ENCODE measurements around the gene RAB29.
"Not testable (repeated sequence)": the region's sequence is repeated elsewhere in the genome, so short reads cannot be mapped to it uniquely, and the experiment has no call there.

The RAB29 gene, protein sequence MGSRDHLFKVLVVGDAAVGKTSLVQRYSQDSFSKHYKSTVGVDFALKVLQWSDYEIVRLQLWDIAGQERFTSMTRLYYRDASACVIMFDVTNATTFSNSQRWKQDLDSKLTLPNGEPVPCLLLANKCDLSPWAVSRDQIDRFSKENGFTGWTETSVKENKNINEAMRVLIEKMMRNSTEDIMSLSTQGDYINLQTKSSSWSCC

DNA sequence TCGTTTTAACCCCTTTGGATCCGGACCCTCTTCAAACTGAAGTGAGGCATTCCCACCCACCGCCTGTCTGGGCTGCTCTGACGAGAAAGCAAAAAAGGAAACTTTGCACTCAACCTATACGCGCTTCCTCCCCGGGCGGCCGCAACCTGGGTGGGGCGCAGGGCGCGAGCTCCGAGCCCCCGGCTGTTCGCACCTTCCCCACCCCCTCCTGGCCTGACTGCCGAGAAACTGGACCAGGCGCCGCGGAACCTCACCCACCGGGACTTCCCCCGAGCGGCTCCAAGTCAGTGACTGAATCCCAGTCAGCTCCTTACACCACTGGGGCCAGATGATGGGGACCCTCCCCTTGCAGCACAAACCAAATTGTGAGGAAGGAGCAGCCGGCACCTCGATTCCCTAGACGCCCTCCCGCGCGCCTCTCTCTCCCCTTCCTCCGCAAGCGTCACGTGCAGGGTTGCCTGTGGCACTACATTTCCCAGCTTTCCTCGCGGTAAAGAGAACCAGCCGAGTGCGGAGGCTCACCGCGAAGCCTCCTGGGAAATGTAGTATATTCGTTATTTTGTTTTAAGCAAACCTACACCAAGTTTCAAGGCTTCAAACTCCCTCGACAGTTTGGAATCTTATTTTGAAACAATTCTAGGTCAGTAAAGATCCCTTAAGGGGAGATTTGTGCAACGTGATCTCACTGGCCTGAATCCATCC lies at the start of gene RAB29:
RAB29 (minus strand) TSS at position 468 of the 702 bp plus-strand sequence. CDS start 526 bp downstream, outside the sequence.
- ATAC-seq: peak; percentile 99
- TF ChIP-seq ZNF70 (CRISPR knock-in tag; IDR thresholded peaks at IDR 0.05): no peak
- TF ChIP-seq TSHZ2 (CRISPR knock-in tag; IDR thresholded peaks at IDR 0.05): peak; percentile 22; the same call in 1 of the 2 replicates

DNA sequence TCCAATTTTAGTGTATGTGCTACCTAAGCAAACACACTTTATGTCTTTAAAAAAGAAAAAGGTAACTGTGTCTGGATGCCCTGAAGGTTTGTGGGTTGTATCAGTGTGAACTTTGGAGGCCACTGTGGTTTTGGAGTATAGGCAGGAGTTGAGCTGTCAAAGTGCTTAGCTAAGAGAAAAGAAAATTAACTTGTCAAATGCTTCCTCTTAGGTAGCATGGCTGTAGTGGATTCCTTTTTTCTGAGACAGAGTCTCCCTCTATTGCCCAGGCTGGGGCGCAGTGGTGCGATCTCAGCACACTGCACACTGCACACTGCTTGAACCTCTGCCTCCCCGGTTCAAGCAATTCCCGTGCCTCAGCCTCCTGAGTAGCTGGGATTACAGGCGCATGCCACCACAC lies 48.9 kb upstream of the RAB29 start:
- TF ChIP-seq ESRRG (CRISPR knock-in tag; IDR thresholded peaks at IDR 0.05) (no peak), TOX (CRISPR knock-in tag; IDR thresholded peaks at IDR 0.05; ENCODE audit: borderline replicate concordance) (no peak)
- ATAC-seq: no peak

- not testable (repeated sequence) for ATAC-seq
Measured at GRCh38 chr1:205823260-205823659, 48.0 kb upstream of the RAB29 start.

- no peak for TF ChIP-seq ISL1 (CRISPR knock-in tag; IDR thresholded peaks at IDR 0.05)
- TF ChIP-seq ARNTL (CRISPR knock-in tag; IDR thresholded peaks at IDR 0.05; ENCODE audit: borderline replicate concordance, low read depth): no peak
- TF ChIP-seq, protein P1, sequence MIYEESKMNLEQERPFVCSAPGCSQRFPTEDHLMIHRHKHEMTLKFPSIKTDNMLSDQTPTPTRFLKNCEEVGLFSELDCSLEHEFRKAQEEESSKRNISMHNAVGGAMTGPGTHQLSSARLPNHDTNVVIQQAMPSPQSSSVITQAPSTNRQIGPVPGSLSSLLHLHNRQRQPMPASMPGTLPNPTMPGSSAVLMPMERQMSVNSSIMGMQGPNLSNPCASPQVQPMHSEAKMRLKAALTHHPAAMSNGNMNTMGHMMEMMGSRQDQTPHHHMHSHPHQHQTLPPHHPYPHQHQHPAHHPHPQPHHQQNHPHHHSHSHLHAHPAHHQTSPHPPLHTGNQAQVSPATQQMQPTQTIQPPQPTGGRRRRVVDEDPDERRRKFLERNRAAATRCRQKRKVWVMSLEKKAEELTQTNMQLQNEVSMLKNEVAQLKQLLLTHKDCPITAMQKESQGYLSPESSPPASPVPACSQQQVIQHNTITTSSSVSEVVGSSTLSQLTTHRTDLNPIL (CRISPR knock-in tag; IDR thresholded peaks at IDR 0.05; ENCODE audit: low read depth): no peak
- no peak for TF ChIP-seq PPARA (CRISPR knock-in tag; IDR thresholded peaks at IDR 0.05; ENCODE audit: borderline replicate concordance)
- no peak for TF ChIP-seq TOX (CRISPR knock-in tag; IDR thresholded peaks at IDR 0.05; ENCODE audit: borderline replicate concordance)
- TF ChIP-seq ZFP3 (CRISPR knock-in tag; IDR thresholded peaks at IDR 0.05): no peak
- no peak for TF ChIP-seq ZC3H10 (CRISPR knock-in tag; IDR thresholded peaks at IDR 0.05)
- TF ChIP-seq ZNF8 (CRISPR knock-in tag; IDR thresholded peaks at IDR 0.05): no peak
- no peak for TF ChIP-seq TSHZ2 (CRISPR knock-in tag; IDR thresholded peaks at IDR 0.05)
- no peak for TF ChIP-seq ZNF565 (CRISPR knock-in tag; conservative IDR thresholded peaks at IDR 0.05; ENCODE audit: low read depth)
- TF ChIP-seq RARB (CRISPR knock-in tag; IDR thresholded peaks at IDR 0.05): no peak
- no peak for TF ChIP-seq PATZ1 (CRISPR knock-in tag; IDR thresholded peaks at IDR 0.05; ENCODE audit: borderline replicate concordance)
- no peak for TF ChIP-seq TCF4 (CRISPR knock-in tag; IDR thresholded peaks at IDR 0.05; ENCODE audit: borderline replicate concordance)
- ATAC-seq: no peak
Measured at GRCh38 chr1:205822397-205822796, 47.1 kb upstream of the RAB29 start.

DNA sequence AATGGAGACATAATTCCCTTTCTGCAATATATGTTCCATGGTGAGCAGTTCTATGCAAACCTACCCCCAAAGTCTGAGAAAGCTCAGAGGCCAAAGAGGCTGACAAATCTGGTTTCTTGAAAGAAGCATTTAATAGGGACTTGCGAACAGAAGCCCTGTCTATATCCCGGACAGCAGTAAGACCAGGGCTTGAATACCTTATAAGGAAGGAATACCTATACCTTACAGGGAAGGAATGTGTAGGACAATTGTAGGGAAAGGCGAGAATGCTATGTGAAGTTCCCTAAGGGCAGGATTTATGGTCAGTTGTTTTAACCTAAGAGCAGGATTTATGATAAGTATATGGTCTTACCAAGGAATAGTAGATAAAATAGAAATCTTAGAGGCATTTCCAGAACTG lies 42.7 kb upstream of the RAB29 start:
- TF ChIP-seq ZNF70 (CRISPR knock-in tag; IDR thresholded peaks at IDR 0.05): no peak
- TF ChIP-seq CSDC2 (CRISPR knock-in tag; IDR thresholded peaks at IDR 0.05): no peak
- TF ChIP-seq OSR1 (CRISPR knock-in tag; IDR thresholded peaks at IDR 0.05): no peak
- TF ChIP-seq SNAI2 (CRISPR knock-in tag; IDR thresholded peaks at IDR 0.05): no peak
- TF ChIP-seq ZNF8 (CRISPR knock-in tag; IDR thresholded peaks at IDR 0.05): no peak
- TF ChIP-seq, protein P2, sequence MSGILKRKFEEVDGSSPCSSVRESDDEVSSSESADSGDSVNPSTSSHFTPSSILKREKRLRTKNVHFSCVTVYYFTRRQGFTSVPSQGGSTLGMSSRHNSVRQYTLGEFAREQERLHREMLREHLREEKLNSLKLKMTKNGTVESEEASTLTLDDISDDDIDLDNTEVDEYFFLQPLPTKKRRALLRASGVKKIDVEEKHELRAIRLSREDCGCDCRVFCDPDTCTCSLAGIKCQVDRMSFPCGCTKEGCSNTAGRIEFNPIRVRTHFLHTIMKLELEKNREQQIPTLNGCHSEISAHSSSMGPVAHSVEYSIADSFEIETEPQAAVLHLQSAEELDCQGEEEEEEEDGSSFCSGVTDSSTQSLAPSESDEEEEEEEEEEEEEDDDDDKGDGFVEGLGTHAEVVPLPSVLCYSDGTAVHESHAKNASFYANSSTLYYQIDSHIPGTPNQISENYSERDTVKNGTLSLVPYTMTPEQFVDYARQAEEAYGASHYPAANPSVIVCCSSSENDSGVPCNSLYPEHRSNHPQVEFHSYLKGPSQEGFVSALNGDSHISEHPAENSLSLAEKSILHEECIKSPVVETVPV (CRISPR knock-in tag; IDR thresholded peaks at IDR 0.05): no peak
- no peak for TF ChIP-seq TCF4 (CRISPR knock-in tag; IDR thresholded peaks at IDR 0.05; ENCODE audit: borderline replicate concordance)
- TF ChIP-seq TOX (CRISPR knock-in tag; IDR thresholded peaks at IDR 0.05; ENCODE audit: borderline replicate concordance): no peak
- TF ChIP-seq, protein P3, sequence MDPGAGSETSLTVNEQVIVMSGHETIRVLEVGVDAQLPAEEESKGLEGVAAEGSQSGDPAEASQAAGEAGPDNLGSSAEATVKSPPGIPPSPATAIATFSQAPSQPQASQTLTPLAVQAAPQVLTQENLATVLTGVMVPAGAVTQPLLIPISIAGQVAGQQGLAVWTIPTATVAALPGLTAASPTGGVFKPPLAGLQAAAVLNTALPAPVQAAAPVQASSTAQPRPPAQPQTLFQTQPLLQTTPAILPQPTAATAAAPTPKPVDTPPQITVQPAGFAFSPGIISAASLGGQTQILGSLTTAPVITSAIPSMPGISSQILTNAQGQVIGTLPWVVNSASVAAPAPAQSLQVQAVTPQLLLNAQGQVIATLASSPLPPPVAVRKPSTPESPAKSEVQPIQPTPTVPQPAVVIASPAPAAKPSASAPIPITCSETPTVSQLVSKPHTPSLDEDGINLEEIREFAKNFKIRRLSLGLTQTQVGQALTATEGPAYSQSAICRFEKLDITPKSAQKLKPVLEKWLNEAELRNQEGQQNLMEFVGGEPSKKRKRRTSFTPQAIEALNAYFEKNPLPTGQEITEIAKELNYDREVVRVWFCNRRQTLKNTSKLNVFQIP (CRISPR knock-in tag; IDR thresholded peaks at IDR 0.05; ENCODE audit: borderline replicate concordance, low read depth): no peak
- no peak for TF ChIP-seq ZNF565 (CRISPR knock-in tag; conservative IDR thresholded peaks at IDR 0.05; ENCODE audit: low read depth)
- TF ChIP-seq PPARA (CRISPR knock-in tag; IDR thresholded peaks at IDR 0.05; ENCODE audit: borderline replicate concordance): no peak
- no peak for TF ChIP-seq BACH2 (CRISPR knock-in tag; IDR thresholded peaks at IDR 0.05; ENCODE audit: borderline replicate concordance)
- TF ChIP-seq ZFP3 (CRISPR knock-in tag; IDR thresholded peaks at IDR 0.05): no peak
- no peak for ATAC-seq
